8988T (cell line): ENCODE data around the gene CNTN3.

ENCODE experiments used
- DNase-seq: peaks from one replicate; pipeline ENCODE4 v3.0.0; 2011

Gene CNTN3

DNA sequence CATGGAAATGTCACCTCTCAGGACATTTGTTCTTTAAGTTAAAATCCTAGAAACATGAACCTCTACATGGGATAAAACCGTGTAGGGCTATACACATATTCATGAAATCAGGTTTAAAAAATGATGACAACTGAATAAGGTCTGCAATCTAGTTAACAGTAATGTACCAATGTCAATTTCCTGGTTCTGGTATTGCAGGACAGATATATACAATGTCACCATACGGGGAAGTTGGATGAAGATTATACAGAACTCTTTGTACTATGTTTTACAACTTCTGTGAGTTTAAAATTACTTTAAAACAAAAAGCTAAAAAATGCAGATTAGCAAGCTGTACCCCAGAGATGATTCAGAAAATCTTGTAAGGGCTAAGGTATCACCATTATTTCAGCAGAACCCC is 6.7 kb downstream of the CNTN3 start:
- DNase-seq: no peak

DNA sequence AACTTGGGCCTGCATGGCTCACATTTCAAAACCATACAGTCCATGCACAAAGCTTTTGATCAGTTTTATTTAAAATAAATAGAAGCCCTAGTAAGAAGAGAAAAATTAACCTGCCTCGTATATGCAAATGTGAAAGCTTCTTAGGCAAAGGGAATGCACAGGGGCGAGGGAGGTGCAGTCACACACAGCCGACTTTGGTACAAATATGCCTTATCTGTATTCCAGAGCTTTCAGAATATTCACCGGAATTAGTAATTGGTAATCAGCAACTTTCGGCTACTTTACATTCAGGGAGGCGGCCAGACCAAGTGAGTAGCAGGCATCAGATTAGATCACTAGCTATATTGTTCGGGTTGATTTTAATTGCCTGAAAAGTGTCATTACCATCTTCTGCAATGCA is 7.5 kb downstream of the CNTN3 start:
- no peak for DNase-seq

GRCh38 chr3:74605437-74605836 is 9.0 kb downstream of the CNTN3 start:
- no peak for DNase-seq

DNA sequence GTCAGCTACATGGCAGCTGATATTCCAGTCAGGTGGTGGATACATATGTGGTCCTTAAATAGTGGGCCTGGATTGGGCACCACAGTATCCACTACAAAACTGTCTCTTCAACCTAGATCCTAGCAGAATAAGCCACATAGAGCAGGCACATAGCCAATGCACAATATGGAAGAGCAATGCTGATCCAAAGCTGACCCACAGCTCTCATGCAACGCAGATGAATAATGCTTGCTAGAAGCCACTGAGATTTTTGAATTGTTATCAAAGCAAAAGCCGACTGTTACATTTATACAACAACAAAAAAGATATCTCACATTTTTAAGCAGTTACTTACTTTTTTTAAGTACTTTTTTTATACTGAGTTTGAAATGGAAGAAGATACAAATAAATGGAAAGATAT is 11.2 kb downstream of the CNTN3 start:
- DNase-seq: no peak

DNA sequence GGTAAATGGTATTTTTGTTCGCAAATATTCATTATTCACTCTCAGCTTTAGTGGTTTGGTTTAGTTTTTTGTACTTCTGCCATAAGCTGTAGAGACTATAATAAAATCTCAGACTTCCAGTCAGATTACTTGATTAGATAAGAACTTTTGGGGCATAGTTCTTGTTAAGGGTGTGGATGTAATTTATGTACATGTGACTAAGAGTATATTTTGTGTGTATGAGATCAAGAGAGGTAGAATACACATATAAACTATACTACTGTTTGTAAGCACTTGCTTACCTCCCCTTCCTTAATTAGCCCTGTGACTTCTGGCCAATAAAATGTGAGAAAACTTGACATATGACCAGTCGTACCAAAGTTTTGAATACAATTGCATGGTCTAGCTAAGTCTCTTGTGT is 12.0 kb downstream of the CNTN3 start:
- DNase-seq: no peak

DNA sequence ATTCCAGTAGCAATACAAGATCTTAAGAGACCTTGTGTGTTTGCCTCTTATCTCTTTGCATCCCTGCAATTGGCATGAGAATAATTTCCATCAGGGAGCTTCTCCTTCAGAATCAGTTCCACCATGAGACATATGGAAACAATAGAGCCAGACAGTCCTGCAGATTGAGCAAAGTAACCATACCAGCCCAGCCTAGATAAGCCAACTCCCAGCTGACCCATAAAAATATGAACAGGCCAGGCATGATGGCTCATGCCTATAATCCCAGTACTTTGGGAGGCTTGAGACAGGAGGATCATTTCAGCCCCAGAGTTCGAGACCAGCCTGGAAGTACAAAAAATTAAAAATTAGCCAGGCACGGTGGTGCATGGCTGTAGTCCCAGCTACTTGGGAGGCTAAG is 12.7 kb downstream of the CNTN3 start:
- DNase-seq: no peak

DNA sequence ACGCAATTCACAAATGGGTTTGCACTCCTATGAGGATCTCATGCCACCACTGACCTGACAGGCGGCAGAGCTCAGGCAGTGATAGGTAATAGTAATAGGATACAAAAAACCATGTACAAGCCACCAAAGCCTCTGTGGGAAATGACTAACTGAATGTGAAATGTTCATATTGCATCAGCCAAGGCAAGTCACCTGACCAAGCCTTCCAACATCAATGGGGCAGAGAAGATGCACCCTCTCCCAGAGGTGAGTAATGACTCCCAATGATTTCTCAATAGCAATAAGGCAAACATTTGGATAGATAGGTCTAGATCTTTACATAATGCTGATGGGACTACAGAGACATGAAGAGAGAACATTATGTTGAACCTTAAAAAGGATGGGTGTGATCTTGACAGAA is 14.9 kb downstream of the CNTN3 start:
- DNase-seq: no peak

DNA sequence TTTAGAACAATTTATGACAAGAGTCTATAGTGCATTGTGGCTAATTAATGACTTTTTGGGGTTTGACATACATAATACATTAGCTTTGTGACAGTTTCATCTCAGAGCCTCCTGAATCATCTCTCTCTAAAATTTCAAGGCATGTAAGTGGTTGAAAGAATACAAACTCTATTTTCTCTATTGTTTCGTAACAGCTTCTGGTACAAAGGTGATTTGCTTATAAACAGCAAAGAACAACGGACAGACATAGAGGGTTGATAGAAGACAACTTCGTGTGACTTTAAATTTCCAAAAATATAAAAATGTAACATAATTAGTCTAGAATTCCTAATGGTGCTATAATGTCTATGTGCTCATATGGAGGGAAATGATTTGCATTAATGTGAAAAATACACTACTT is 21.3 kb downstream of the CNTN3 start:
- DNase-seq: no peak

DNA sequence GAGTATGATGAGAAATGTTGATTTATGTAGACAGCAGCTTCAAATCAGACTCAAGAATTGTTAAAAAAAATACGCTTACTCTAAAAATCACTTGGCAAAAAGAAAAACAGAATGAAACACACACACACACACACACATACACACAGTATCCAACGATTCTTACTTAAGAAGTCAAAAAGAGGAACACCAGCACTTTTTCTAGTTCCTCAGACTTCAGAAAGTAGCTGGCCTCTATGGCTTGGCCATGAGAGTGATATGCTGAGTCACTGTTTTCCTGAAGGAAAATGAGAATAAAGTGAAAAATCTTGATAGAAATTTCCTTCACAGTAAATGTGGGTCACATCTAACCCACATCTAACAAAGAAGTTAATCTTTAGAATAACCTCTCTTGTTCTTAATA is 22.1 kb downstream of the CNTN3 start:
- DNase-seq: no peak

DNA sequence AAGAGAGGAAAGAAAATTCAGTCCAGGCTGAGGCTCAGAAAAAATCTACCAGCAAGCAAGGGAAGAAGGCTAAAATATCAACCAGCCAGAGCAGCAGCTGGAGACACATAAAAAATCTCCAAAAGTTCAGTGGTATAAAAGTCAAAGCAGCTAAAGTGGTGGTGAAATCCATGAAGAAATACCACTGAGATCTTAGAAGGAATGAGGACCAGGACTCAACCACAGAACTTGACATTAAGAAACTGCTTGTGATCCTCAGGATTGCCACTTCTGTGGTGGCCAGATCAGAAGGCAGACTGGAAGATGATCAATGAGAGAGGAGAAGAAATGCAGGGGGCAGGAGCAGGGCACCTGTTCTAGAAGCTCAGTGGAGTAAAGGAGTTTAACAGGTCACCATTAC is 22.5 kb downstream of the CNTN3 start:
- no peak for DNase-seq

DNA sequence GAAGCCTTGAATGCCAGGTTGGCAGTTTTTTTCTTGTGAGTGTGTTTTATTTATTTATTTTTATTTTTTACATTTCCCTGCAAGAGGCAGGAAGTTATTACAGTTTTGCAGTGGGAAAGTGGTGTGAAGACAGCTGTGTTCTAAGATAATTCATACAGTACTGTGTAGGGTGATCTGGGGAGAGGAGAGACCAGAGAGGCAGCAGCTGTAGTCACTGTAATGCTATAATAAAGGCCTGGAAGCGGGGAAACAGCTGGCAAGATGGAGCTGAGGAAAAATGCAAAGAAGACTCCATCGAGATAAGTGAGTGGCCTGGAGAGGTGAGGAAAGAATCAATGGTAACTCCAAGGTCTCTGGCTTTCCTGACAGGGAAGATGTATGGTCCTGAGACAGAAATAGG is 23.1 kb downstream of the CNTN3 start:
- no peak for DNase-seq

- DNase-seq: no peak
These were observed 23.7 kb downstream of the CNTN3 start for GRCh38 chr3:74590620-74591262.

DNA sequence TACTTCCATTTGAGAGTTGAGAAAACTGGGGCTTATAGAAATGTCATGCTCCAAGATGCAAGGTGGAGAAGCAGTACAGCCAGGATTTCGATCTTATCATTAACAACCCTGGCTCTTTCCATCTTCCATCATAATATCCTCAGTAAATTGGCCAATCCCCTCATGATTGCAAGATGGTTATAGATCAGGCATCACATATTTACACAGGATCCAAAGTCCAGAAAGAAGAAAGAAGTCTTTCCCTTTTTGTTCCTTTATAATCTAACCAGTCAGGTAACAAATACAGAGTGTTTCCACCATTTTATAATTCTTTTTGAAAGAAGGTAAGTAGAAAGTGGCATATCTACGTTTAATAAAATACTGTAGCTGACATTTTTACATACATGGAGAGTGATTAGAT is 29.7 kb downstream of the CNTN3 start:
- DNase-seq: no peak

- no peak for DNase-seq
These were observed 31.5 kb downstream of the CNTN3 start for GRCh38 chr3:74582982-74583381.

- no peak for DNase-seq
These were observed 38.6 kb downstream of the CNTN3 start for GRCh38 chr3:74575857-74576256.

GRCh38 chr3:74571118-74571517 is 43.3 kb downstream of the CNTN3 start:
- no peak for DNase-seq
